GM12891 (cell line): Measurements from ENCODE around the gene DDO.

ENCODE experiments used
- DNase-seq: peaks from one replicate; pipeline ENCODE4 v3.0.0; 2011; ENCODE audit warnings: low spot score; ENCODE audit not compliant: insufficient read length
- FAIRE-seq: peaks from 2 replicates; lab custom pipeline; 2011; peaks lifted over from hg19 to GRCh38; lab: Jason Lieb, UNC
- PAX5 ChIP-seq: IDR thresholded peaks from 2 replicates; pipeline ENCODE4 v1.6.1; 2011; ENCODE audit warnings: low read length, moderate library complexity, mild to moderate bottlenecking; ENCODE audit not compliant: insufficient read depth, severe bottlenecking
- POLR2A ChIP-seq: IDR thresholded peaks from 2 replicates; pipeline ENCODE4 v1.6.1; 2011; ENCODE audit warnings: low read depth, low read length, control low read depth
- POLR2AphosphoS5 ChIP-seq: IDR thresholded peaks from 2 replicates; pipeline ENCODE4 v1.6.1; 2011; ENCODE audit warnings: low read depth, low read length, control low read depth
- POU2F2 ChIP-seq: IDR thresholded peaks from 2 replicates; pipeline ENCODE4 v1.6.1; 2011; ENCODE audit warnings: low read depth, mild to moderate bottlenecking, control low read depth, low read length, moderate library complexity
- SPI1 ChIP-seq: IDR thresholded peaks from 2 replicates; pipeline ENCODE4 v1.6.1; 2011; ENCODE audit warnings: low read depth, low read length, control low read depth
- TAF1 ChIP-seq: IDR thresholded peaks from 2 replicates; pipeline ENCODE4 v1.6.1; 2011; ENCODE audit warnings: low read depth, low read length, control low read depth

The DDO gene

DNA sequence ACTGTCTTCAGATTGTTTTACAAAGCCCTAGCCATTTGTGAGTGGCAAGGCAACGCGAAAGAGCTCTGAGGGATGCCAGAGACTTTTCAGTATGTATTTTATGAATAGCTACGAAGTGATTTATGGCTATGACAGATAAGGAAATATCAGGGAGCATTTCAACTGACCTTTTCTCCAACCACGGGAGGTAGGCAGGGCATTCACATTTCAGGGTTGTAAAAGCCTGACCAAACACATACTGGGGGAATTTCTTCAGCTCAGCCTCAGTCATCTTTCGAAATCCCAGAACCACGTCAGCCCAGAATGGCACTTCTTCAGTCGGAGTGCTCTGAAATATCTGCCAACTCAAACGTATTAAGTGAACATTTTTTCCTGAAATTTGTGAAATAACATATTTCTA is 10.8 kb downstream of the DDO start:
- TF ChIP-seq POU2F2 (no peak), SPI1 (no peak), POLR2A (no peak), TAF1 (no peak), PAX5 (no peak), POLR2AphosphoS5 (no peak)
- DNase-seq (no peak), FAIRE-seq (no peak)

DNA sequence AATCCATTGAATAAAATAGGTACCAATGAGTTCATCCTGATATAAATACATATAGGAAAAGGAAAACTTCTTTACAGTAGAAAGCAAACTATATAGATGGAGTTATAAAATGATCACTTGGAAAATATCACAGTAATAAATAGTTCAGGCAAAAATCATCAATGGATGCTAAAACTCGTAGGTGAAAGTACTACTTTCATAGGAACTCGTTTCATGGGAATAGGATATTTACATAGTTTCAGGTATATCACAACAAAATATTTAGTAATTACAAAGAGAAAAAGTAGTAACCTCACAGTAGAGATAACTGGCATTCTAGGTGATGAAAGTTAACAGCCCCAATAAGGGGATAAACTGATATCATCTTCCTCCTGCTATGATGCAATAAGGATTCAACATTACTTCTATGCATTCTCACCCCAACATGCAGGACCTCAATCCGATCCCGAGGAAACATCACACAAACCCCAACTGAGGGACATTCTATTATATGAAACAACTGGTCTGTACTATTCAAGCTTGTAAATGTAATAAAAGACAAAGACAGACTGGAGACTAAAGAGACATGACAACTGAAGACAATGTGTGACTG is 13.7 kb downstream of the DDO start:
- no peak for TF ChIP-seq PAX5
- TF ChIP-seq SPI1 = no peak
- no peak for TF ChIP-seq POLR2A
- no peak for TF ChIP-seq TAF1
- no peak for TF ChIP-seq POLR2AphosphoS5
- TF ChIP-seq POU2F2 = no peak
- no peak for FAIRE-seq
- no peak for DNase-seq

DNA sequence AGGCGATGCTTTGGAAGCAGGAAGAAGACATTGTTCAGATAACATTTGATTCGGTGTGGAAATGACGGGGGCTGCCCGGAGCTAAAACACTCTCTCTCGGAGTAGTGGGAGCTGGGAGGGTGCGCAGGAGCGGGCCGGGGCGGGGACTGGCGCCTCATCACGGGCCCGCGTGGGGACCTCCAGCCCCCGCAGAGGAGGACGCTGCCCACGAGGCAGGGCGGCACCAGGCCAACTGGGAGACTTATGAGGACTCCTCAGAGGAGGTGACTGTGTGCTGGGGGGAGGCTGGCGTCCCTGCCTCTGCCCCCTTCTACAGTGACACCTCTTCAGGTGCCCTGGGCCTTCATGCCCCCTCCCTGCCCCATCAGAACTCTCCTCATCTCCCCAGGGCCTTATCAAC is 15.2 kb downstream of the DDO start:
- DNase-seq (no peak), FAIRE-seq (no peak)
- TF ChIP-seq POLR2AphosphoS5 = no peak
- TF ChIP-seq POLR2A = no peak
- no peak for TF ChIP-seq PAX5
- TF ChIP-seq POU2F2 = no peak
- TF ChIP-seq TAF1 = no peak
- no peak for TF ChIP-seq SPI1

DNA sequence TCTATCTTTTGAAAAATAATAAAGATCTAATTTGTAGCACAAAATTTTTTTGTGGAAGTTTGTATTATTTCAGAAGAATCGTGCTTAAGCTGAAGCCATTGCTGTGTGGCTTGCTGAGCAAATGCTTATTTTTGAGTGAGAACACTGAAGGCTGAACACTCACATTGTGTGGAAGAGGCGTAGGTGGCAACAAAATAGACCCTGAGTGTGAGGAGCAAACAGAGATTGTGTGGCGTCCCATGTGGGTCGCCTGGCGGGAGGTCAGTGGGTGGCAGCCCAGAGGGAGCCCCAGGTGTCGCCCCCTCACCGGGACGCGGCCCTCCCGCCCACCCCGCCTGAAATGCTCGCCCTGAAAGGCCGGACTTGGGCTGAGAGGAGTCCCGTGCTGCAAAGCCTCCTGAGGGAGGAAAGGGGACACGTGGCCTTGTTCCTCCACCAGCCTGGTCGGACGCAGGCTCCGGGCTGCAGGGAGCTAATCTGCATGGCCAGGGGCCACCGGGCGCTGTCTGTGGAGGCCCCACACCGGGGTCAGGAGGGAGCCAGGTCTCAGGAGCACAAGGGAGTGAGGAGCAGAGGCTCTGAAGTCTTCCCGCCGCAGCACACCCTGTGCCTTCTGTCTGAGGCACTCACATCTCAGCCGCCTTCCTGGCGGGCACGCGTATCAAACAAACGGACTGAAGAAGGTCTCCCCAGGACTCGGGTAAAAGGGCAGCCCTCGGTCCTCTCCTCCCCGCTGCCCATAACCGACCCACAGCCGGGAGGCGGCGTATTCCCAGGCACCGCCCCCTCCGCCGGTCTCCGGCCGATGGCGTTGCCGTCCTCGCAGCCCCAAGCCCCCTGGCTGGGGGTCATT is 15.9 kb downstream of the DDO start:
- FAIRE-seq = no peak
- no peak for DNase-seq
- no peak for TF ChIP-seq POLR2AphosphoS5
- TF ChIP-seq SPI1 = no peak
- no peak for TF ChIP-seq PAX5
- no peak for TF ChIP-seq POU2F2
- TF ChIP-seq TAF1 = no peak
- no peak for TF ChIP-seq POLR2A

DNA sequence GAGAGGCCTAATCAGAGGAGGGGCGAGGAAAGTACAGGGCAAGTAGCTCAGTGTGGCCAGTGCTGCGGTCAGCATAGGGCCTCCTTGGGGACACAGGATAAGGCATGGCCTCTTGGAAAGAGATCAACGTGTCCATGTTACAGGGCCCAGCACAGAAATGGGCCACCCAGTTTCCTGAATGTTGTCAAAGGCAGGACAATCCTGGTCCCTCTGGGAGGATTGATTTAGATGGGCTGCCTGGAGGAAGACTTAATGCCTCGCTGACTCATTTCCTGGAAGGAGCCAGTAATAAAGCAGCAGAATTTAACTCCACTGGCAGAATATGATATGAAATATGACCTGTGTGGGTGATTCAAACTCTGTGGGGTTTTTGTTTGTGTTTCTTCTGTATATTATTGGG is 16.6 kb downstream of the DDO start:
- DNase-seq (no peak), FAIRE-seq (no peak)
- TF ChIP-seq TAF1 (no peak), POU2F2 (no peak), POLR2AphosphoS5 (no peak), POLR2A (no peak), SPI1 (no peak), PAX5 (no peak)

DNA sequence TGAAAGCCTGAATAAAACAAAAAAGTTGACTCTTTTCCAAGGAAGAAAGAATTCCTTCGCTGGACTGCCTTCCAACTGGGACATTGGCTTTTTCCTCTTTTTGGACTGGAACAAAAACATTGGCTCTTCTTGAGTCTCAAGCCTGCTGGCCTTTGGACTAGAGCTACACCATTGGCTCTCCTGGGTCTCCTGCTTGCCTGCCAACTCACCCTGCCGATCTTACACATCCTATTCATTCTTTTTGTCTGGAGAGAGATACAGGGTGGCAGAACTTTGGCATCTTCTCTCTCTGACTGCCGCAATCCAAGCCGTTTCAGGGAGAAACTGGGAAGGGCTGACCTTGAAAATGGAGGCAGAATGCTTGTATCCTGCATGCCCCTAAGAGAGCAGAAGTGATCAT is 20.2 kb downstream of the DDO start:
- no peak for FAIRE-seq
- TF ChIP-seq SPI1 (no peak), POU2F2 (no peak), TAF1 (no peak), POLR2A (no peak), PAX5 (no peak), POLR2AphosphoS5 (no peak)

DNA sequence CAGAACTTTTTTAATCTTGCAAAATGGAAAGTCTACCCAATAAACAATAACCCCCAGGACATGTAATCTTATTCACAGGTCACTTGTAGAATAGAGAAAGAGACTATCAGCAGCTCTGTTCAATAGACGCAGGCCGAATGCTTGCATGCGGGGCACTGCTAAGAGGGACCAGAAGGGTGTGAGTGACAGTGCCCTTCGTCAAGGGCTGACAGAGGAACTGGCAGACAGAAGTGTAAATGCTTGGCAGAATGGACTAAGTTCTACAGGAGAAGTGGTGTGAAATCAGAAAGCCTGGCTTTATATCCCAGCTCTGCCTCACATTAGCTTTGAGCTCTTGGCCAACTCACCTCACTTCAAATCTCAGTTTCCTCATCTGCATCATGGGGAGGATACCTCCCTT is 21.0 kb downstream of the DDO start:
- DNase-seq = no peak
- no peak for TF ChIP-seq TAF1
- no peak for FAIRE-seq

More for the DNA sequence above, 20.2 kb downstream of the DDO start:
- no peak for DNase-seq

DNA sequence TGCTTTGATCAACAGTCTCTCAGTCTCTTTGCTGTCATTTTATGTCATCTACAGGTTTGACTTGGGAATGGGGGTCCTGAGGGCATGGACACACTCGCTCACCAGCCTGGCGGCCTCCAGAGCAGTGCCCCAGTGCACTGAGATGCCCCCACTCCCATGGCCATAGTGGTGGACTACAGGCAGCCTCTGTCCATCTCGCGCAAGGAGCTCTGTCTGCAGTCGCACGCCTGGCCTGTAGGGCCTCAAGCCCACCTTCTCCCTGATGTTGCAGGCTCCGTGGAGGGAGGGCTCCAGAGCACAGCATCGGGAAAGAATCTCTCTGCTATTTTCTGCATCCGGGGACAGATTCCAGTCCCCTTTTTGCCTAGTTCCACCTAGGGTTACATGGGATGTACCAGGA is 22.6 kb downstream of the DDO start:
- no peak for DNase-seq
- no peak for FAIRE-seq
- TF ChIP-seq POU2F2 (no peak), POLR2A (no peak), PAX5 (no peak), POLR2AphosphoS5 (no peak), SPI1 (no peak), TAF1 (no peak)

DNA sequence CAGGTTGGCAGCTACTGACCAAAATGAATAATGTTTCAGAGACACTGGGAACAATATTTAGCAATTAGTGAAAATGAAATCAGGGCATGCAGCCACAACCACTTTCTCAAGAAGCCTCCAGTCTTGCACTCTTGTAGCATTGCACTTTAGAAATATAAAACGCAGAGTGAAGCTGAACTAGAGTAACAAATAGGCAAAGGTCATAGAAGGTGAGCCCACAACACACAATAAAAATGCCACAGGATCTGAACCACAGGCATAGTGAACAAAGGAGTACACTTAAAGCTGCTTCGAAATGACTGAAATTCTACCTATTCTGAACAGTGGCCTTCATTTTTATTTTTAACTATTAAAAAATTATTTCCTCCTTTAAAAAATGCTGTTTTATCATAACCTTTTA is 25.0 kb downstream of the DDO start:
- DNase-seq (no peak), FAIRE-seq (no peak)
- TF ChIP-seq POLR2AphosphoS5 (no peak), POU2F2 (no peak), PAX5 (no peak), POLR2A (no peak), SPI1 (no peak), TAF1 (no peak)
